HepG2 (cell line): ENCODE data around the gene SLC38A3. TPM values are rescaled to one million over a fixed set of nuclear protein-coding genes. Genes with fewer than 3 reads are reported as not detected.
A peak's percentile ranks its signal among the peaks of the same experiment; 100 is the strongest.

Experiments used
- BORCS8-MEF2B ChIP-seq: sonication (generic); formaldehyde crosslinking; IDR thresholded peaks from 2 replicates; pipeline ENCODE4 v1.8.0; 2022; ENCODE audit warnings: mild to moderate bottlenecking, missing genetic modification reagents
- DMAP1 ChIP-seq: IDR thresholded peaks from 2 replicates; pipeline ENCODE4 v1.6.1; 2016
- HDAC6 ChIP-seq: fragments of 200-600 bp; sonication (generic); IDR thresholded peaks from 2 replicates; pipeline ENCODE4 v1.7.0; 2017; ENCODE audit warnings: mild to moderate bottlenecking, antibody characterized with exemption, low read length, low read depth
- KLF15 ChIP-seq: sonication (generic); formaldehyde crosslinking; IDR thresholded peaks from 2 replicates; pipeline ENCODE4 v1.8.1; 2023; ENCODE audit warnings: borderline replicate concordance, mild to moderate bottlenecking, inconsistent platforms, missing genetic modification reagents, mixed read lengths
- MAFK ChIP-seq, 2 experiments: IDR thresholded peaks in 1 of 2; conservative IDR thresholded peaks in 1 of 2; 2 replicates each; pipeline ENCODE4 v1.6.1; 2011; ENCODE audit warnings: improper control_type of control experiment in 2 of 2, low read length in 2 of 2
- MATR3 ChIP-seq: sonication (generic); formaldehyde crosslinking; IDR thresholded peaks from 2 replicates; pipeline ENCODE4 v1.4.0; 2020; ENCODE audit warnings: missing genetic modification reagents
- MED1 ChIP-seq: sonication (generic); formaldehyde crosslinking; IDR thresholded peaks from 2 replicates; pipeline ENCODE4 v1.4.0; 2020; ENCODE audit warnings: missing genetic modification reagents
- NBN ChIP-seq: fragments of 450-650 bp; conservative IDR thresholded peaks from 2 replicates; pipeline ENCODE4 v1.6.1; 2017
- PCBP1 ChIP-seq: fragments of 200-400 bp; formaldehyde crosslinking; IDR thresholded peaks from 2 replicates; pipeline ENCODE4 v1.6.1; 2017; ENCODE audit warnings: mild to moderate bottlenecking, low read depth, low read length, borderline replicate concordance
- POLR2AphosphoS5 ChIP-seq: IDR thresholded peaks from 2 replicates; pipeline ENCODE4 v1.6.1; 2012; ENCODE audit warnings: low read depth, low read length
- RBM39 ChIP-seq: fragments of 200-400 bp; formaldehyde crosslinking; IDR thresholded peaks from one replicate; pipeline ENCODE4 v1.6.1; 2018; ENCODE audit warnings: antibody characterized with exemption, mild to moderate bottlenecking, low read depth, low read length; ENCODE audit not compliant: poor library complexity, severe bottlenecking
- RXRB ChIP-seq: IDR thresholded peaks from 2 replicates; pipeline ENCODE4 v1.6.1; 2016; ENCODE audit warnings: borderline replicate concordance, missing genetic modification reagents, missing compliant biosample characterization
- SNAI1 ChIP-seq: sonication (generic); formaldehyde crosslinking; IDR thresholded peaks from 2 replicates; pipeline ENCODE4 v1.5.0; 2020; ENCODE audit warnings: mild to moderate bottlenecking, missing genetic modification reagents, borderline replicate concordance
- ZNF543 ChIP-seq: sonication (generic); formaldehyde crosslinking; IDR thresholded peaks from 2 replicates; pipeline ENCODE4 v1.4.0; 2020; ENCODE audit warnings: mild to moderate bottlenecking, missing genetic modification reagents
- ZZZ3 ChIP-seq: sonication (generic); formaldehyde crosslinking; IDR thresholded peaks from 2 replicates; pipeline ENCODE4 v1.4.0; 2020; ENCODE audit warnings: missing genetic modification reagents, mild to moderate bottlenecking, borderline replicate concordance
- polyA plus RNA-seq, 8 experiments: library from polyadenylated mRNA; depleted of rRNA in 3 of 8; stranded (reverse) in 7 of 8; unstranded in 1 of 8; fragments of >200 nt; fragmentation: Illumina TruSeq in 4 of 8; extraction: Trizol in 4 of 8; gene quantifications; 2 replicates each; pipeline versions ENCODE4 v1.2.1 to v1.2.3, GENCODE V29; 2011 to 2016; ENCODE audit warnings: low read depth in 4 of 8, missing spikeins in 1 of 8, mixed read lengths in 1 of 8; ENCODE audit not compliant: insufficient read depth in 1 of 8
- total RNA-seq, 5 experiments: library from RNA; depleted of rRNA; stranded (reverse); fragments of >200 nt; fragmentation: Illumina TruSeq; extraction: Trizol; gene quantifications; 2 replicates each; pipeline ENCODE4 v1.2.3, GENCODE V29; 2016; ENCODE audit warnings: low read depth in 1 of 5
- TF ChIP-seq, protein P1 (sequence below), 2 experiments: fragments of 450-650 bp in 1 of 2; sonication (generic) in 1 of 2; formaldehyde crosslinking in 1 of 2; IDR thresholded peaks; 2 replicates each; pipeline versions ENCODE4 v1.6.1 to v1.8.0; 2016 to 2022; ENCODE audit warnings: antibody characterized with exemption in 1 of 2, mild to moderate bottlenecking in 1 of 2, missing genetic modification reagents in 1 of 2
- TF ChIP-seq, protein P2 (sequence below): fragments of 450-650 bp; IDR thresholded peaks from 2 replicates; pipeline ENCODE4 v1.6.1; 2017; ENCODE audit warnings: mild to moderate bottlenecking

The SLC38A3 gene
- total and polyA plus RNA-seq, 2 of the 13 experiments (the other 11 are each of a cell fraction or from before 2014, with no cell fraction given): 29.8 to 164 TPM

GRCh38 chr3:50208677-50209344 lies 3.7 kb downstream of the SLC38A3 start (continued):
- TF ChIP-seq, protein P1, sequence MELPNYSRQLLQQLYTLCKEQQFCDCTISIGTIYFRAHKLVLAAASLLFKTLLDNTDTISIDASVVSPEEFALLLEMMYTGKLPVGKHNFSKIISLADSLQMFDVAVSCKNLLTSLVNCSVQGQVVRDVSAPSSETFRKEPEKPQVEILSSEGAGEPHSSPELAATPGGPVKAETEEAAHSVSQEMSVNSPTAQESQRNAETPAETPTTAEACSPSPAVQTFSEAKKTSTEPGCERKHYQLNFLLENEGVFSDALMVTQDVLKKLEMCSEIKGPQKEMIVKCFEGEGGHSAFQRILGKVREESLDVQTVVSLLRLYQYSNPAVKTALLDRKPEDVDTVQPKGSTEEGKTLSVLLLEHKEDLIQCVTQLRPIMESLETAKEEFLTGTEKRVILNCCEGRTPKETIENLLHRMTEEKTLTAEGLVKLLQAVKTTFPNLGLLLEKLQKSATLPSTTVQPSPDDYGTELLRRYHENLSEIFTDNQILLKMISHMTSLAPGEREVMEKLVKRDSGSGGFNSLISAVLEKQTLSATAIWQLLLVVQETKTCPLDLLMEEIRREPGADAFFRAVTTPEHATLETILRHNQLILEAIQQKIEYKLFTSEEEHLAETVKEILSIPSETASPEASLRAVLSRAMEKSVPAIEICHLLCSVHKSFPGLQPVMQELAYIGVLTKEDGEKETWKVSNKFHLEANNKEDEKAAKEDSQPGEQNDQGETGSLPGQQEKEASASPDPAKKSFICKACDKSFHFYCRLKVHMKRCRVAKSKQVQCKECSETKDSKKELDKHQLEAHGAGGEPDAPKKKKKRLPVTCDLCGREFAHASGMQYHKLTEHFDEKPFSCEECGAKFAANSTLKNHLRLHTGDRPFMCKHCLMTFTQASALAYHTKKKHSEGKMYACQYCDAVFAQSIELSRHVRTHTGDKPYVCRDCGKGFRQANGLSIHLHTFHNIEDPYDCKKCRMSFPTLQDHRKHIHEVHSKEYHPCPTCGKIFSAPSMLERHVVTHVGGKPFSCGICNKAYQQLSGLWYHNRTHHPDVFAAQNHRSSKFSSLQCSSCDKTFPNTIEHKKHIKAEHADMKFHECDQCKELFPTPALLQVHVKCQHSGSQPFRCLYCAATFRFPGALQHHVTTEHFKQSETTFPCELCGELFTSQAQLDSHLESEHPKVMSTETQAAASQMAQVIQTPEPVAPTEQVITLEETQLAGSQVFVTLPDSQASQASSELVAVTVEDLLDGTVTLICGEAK (IDR thresholded peaks at IDR 0.05): no peak
- TF ChIP-seq, protein P1 (CRISPR knock-in tag; IDR thresholded peaks at IDR 0.05): peak; percentile 63; the same call in 1 of the 2 replicates
- TF ChIP-seq, protein P2, sequence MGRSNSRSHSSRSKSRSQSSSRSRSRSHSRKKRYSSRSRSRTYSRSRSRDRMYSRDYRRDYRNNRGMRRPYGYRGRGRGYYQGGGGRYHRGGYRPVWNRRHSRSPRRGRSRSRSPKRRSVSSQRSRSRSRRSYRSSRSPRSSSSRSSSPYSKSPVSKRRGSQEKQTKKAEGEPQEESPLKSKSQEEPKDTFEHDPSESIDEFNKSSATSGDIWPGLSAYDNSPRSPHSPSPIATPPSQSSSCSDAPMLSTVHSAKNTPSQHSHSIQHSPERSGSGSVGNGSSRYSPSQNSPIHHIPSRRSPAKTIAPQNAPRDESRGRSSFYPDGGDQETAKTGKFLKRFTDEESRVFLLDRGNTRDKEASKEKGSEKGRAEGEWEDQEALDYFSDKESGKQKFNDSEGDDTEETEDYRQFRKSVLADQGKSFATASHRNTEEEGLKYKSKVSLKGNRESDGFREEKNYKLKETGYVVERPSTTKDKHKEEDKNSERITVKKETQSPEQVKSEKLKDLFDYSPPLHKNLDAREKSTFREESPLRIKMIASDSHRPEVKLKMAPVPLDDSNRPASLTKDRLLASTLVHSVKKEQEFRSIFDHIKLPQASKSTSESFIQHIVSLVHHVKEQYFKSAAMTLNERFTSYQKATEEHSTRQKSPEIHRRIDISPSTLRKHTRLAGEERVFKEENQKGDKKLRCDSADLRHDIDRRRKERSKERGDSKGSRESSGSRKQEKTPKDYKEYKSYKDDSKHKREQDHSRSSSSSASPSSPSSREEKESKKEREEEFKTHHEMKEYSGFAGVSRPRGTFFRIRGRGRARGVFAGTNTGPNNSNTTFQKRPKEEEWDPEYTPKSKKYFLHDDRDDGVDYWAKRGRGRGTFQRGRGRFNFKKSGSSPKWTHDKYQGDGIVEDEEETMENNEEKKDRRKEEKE: no peak
- TF ChIP-seq MED1 (CRISPR knock-in tag) (peak; percentile 98), ZNF543 (peak; percentile 76; the same call in 1 of the 2 replicates), MAFK (conservative IDR thresholded peaks at IDR 0.05 in 1 of 2, IDR thresholded peaks at IDR 0.05 in 1 of 2; ENCODE audit: low read length in 2 of 2) (no peak), SNAI1 (CRISPR knock-in tag) (peak; percentile 71; the same call in 1 of the 2 replicates), RBM39 (no peak), BORCS8-MEF2B (CRISPR knock-in tag) (peak; percentile 86), KLF15 (CRISPR knock-in tag) (no peak; the same call in 1 of the 2 replicates), PCBP1 (0 out of 2 replicates have a peak, but pooled peaks have one; percentile 73), NBN (peak; percentile 49; the same call in 1 of the 2 replicates), RXRB (CRISPR knock-in tag) (peak; percentile 98), HDAC6 (no peak), POLR2AphosphoS5 (peak; percentile 71), MATR3 (CRISPR knock-in tag) (no peak), DMAP1 (CRISPR knock-in tag) (peak; percentile 38; the same call in 1 of the 2 replicates), ZZZ3 (CRISPR knock-in tag) (0 out of 2 replicates have a peak, but pooled peaks have one; percentile 36)
